IPS-15b (cell line): ENCODE results near the gene FCMR.

Source experiments
- H3K27me3 ChIP-seq: one replicate; pipeline ENCODE4 v1.6.1; 2013; ENCODE audit warnings: low read length; ENCODE audit not compliant: control insufficient read depth, insufficient read depth
- H3K36me3 ChIP-seq: one replicate; pipeline ENCODE4 v1.6.1; 2013; ENCODE audit warnings: low read length; ENCODE audit not compliant: control insufficient read depth, insufficient read depth
- H3K4me1 ChIP-seq: one replicate; pipeline ENCODE4 v1.6.1; 2013; ENCODE audit warnings: mild to moderate bottlenecking, low read length; ENCODE audit not compliant: control insufficient read depth, insufficient read depth
- H3K4me3 ChIP-seq: one replicate; pipeline ENCODE4 v1.5.1; 2013; ENCODE audit warnings: low read depth, low read length
- H3K9ac ChIP-seq: one replicate; pipeline ENCODE4 v1.6.1; 2013; ENCODE audit warnings: low read depth, mild to moderate bottlenecking, low read length
- H3K9me3 ChIP-seq: one replicate; pipeline ENCODE4 v1.6.1; 2013; ENCODE audit warnings: mild to moderate bottlenecking, low read length; ENCODE audit not compliant: control insufficient read depth, insufficient read depth

The FCMR gene

GRCh38 chr1:206903687-206904086 lies 18.1 kb downstream of the FCMR start:
- H3K9me3 ChIP-seq: no peaks in the 10 kb centered on the region
- H3K27me3 ChIP-seq: peaks cover 22% of the 10 kb centered on the region
- no peak overlapping the region for H3K4me3 ChIP-seq
- H3K4me1 ChIP-seq: peaks cover 5% of the 10 kb centered on the region
- no peak overlapping the region for H3K9ac ChIP-seq
- H3K36me3 ChIP-seq: no peaks in the 10 kb centered on the region

- Histone ChIP-seq H3K9me3 (no peaks in the 10 kb centered on the region), H3K27me3 (peaks cover 12% of the 10 kb centered on the region), H3K36me3 (no peaks in the 10 kb centered on the region), H3K9ac (no peak overlapping the region), H3K4me3 (no peak overlapping the region), H3K4me1 (peaks cover 4% of the 10 kb centered on the region)
These were observed 19.0 kb downstream of the FCMR start for GRCh38 chr1:206902702-206903101.

GRCh38 chr1:206901944-206902343 lies 19.8 kb downstream of the FCMR start:
- H3K27me3 ChIP-seq: peaks cover 5% of the 10 kb centered on the region
- no peaks in the 10 kb centered on the region for H3K4me1 ChIP-seq

GRCh38 chr1:206900149-206900548 lies 21.6 kb downstream of the FCMR start:
- no peaks in the 10 kb centered on the region for H3K27me3 ChIP-seq
- H3K9me3 ChIP-seq: no peaks in the 10 kb centered on the region
- no peaks in the 10 kb centered on the region for H3K4me1 ChIP-seq
- no peak overlapping the region for H3K9ac ChIP-seq
- H3K36me3 ChIP-seq: no peaks in the 10 kb centered on the region
- no peak overlapping the region for H3K4me3 ChIP-seq

More at GRCh38 chr1:206901944-206902343, 19.8 kb downstream of the FCMR start:
- no peak overlapping the region for H3K9ac ChIP-seq
- no peaks in the 10 kb centered on the region for H3K36me3 ChIP-seq
- no peaks in the 10 kb centered on the region for H3K9me3 ChIP-seq
- H3K4me3 ChIP-seq: no peak overlapping the region

GRCh38 chr1:206899717-206900116 lies 22.0 kb downstream of the FCMR start:
- Histone ChIP-seq H3K4me3 (no peak overlapping the region), H3K27me3 (no peaks in the 10 kb centered on the region), H3K4me1 (no peaks in the 10 kb centered on the region), H3K9ac (no peak overlapping the region), H3K9me3 (no peaks in the 10 kb centered on the region), H3K36me3 (no peaks in the 10 kb centered on the region)

- no peaks in the 10 kb centered on the region for H3K9me3 ChIP-seq
- H3K9ac ChIP-seq: no peak overlapping the region
- no peak overlapping the region for H3K4me3 ChIP-seq
- no peaks in the 10 kb centered on the region for H3K4me1 ChIP-seq
- no peaks in the 10 kb centered on the region for H3K36me3 ChIP-seq
- H3K27me3 ChIP-seq: no peaks in the 10 kb centered on the region
These were observed 22.8 kb downstream of the FCMR start for GRCh38 chr1:206898915-206899431.

GRCh38 chr1:206898089-206898914 lies 23.4 kb downstream of the FCMR start:
- Histone ChIP-seq H3K36me3 (no peaks in the 10 kb centered on the region), H3K4me1 (no peaks in the 10 kb centered on the region), H3K9ac (no peak overlapping the region), H3K9me3 (no peaks in the 10 kb centered on the region), H3K27me3 (no peaks in the 10 kb centered on the region), H3K4me3 (no peak overlapping the region)

GRCh38 chr1:206897175-206897574 lies 24.6 kb downstream of the FCMR start, which contains the start of gene IL24:
IL24 (plus strand) TSS chr1:206897443; CDS start chr1:206897833, 390 bp downstream.
- H3K9ac ChIP-seq: no peak within 1 kb of the TSS
- H3K4me1 ChIP-seq: no peaks in the 10 kb centered on the region
- no peaks in the 10 kb centered on the region for H3K27me3 ChIP-seq

GRCh38 chr1:206896261-206896660 lies 25.5 kb downstream of the FCMR start:
- Histone ChIP-seq H3K36me3 (no peaks in the 10 kb centered on the region), H3K4me1 (no peaks in the 10 kb centered on the region), H3K9ac (no peak overlapping the region), H3K9me3 (no peaks in the 10 kb centered on the region), H3K27me3 (no peaks in the 10 kb centered on the region), H3K4me3 (no peak overlapping the region)

More at GRCh38 chr1:206897175-206897574, 24.6 kb downstream of the FCMR start, which contains the start of gene IL24:
- no peaks in the 10 kb centered on the region for H3K9me3 ChIP-seq
- H3K4me3 ChIP-seq: no peak within 1 kb of the TSS
- no peaks in the 10 kb centered on the region for H3K36me3 ChIP-seq

GRCh38 chr1:206895837-206896242 lies 25.9 kb downstream of the FCMR start:
- Histone ChIP-seq H3K36me3 (no peaks in the 10 kb centered on the region), H3K4me1 (no peaks in the 10 kb centered on the region), H3K9me3 (no peaks in the 10 kb centered on the region), H3K4me3 (no peak overlapping the region), H3K9ac (no peak overlapping the region), H3K27me3 (no peaks in the 10 kb centered on the region)

- H3K4me3 ChIP-seq: no peak overlapping the region
- H3K4me1 ChIP-seq: peaks cover 4% of the 10 kb centered on the region
- H3K36me3 ChIP-seq: no peaks in the 10 kb centered on the region
- H3K9me3 ChIP-seq: no peaks in the 10 kb centered on the region
- H3K27me3 ChIP-seq: no peaks in the 10 kb centered on the region
- H3K9ac ChIP-seq: no peak overlapping the region
These were observed 26.4 kb downstream of the FCMR start for GRCh38 chr1:206895325-206895724.

GRCh38 chr1:206893380-206893779 lies 28.4 kb downstream of the FCMR start:
- H3K9me3 ChIP-seq: no peaks in the 10 kb centered on the region
- no peaks in the 10 kb centered on the region for H3K27me3 ChIP-seq
- peaks cover 8% of the 10 kb centered on the region for H3K4me1 ChIP-seq
- H3K9ac ChIP-seq: no peak overlapping the region
- no peak overlapping the region for H3K4me3 ChIP-seq
- no peaks in the 10 kb centered on the region for H3K36me3 ChIP-seq
